WI38 (cell line): ENCODE data around the gene TANC1.

Experiments
- H3K4me3 ChIP-seq: 2 replicates; pipeline ENCODE4 v1.5.1; 2011; ENCODE audit warnings: low read depth, mild to moderate bottlenecking, control low read depth, low read length
- TF ChIP-seq, protein P1 (sequence below): IDR thresholded peaks from 2 replicates; pipeline ENCODE4 v1.5.1; 2012; ENCODE audit warnings: low read depth, mild to moderate bottlenecking, control low read depth, low read length

The TANC1 gene

GRCh38 chr2:159193791-159194190 is 225.4 kb downstream of the TANC1 start:
- H3K4me3 ChIP-seq, result no peak overlapping the region
- TF ChIP-seq, protein P1, sequence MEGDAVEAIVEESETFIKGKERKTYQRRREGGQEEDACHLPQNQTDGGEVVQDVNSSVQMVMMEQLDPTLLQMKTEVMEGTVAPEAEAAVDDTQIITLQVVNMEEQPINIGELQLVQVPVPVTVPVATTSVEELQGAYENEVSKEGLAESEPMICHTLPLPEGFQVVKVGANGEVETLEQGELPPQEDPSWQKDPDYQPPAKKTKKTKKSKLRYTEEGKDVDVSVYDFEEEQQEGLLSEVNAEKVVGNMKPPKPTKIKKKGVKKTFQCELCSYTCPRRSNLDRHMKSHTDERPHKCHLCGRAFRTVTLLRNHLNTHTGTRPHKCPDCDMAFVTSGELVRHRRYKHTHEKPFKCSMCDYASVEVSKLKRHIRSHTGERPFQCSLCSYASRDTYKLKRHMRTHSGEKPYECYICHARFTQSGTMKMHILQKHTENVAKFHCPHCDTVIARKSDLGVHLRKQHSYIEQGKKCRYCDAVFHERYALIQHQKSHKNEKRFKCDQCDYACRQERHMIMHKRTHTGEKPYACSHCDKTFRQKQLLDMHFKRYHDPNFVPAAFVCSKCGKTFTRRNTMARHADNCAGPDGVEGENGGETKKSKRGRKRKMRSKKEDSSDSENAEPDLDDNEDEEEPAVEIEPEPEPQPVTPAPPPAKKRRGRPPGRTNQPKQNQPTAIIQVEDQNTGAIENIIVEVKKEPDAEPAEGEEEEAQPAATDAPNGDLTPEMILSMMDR, result no peak

GRCh38 chr2:159194241-159194640 is 225.8 kb downstream of the TANC1 start:
- H3K4me3 ChIP-seq, result no peak overlapping the region
- TF ChIP-seq, protein P1, result no peak

GRCh38 chr2:159195697-159196096 is 227.3 kb downstream of the TANC1 start:
- TF ChIP-seq, protein P1, result no peak
- H3K4me3 ChIP-seq, result no peak overlapping the region

- TF ChIP-seq, protein P1, result no peak
- H3K4me3 ChIP-seq, result no peak overlapping the region
Observed at GRCh38 chr2:159196393-159196925, 228.0 kb downstream of the TANC1 start.

DNA sequence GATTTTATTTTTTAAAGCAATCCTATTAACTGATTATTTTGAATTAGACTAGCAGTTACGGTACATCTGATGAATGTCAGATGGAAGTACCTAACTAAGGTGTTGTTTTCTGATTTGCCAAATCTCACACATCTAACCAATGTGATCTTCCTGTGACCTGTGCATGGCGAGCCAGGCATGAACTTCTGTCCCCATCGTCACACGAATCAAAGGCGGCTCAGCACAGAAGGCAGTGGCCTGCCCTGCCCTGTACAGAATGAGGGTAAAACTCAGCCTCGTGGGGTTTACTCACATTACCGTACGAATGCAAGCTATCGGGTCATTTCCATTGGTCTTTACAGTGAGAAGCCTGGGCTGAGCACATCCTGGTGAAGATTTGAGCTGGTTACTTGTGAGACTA is 230.8 kb downstream of the TANC1 start:
- TF ChIP-seq, protein P1, result no peak
- H3K4me3 ChIP-seq, result no peak overlapping the region

DNA sequence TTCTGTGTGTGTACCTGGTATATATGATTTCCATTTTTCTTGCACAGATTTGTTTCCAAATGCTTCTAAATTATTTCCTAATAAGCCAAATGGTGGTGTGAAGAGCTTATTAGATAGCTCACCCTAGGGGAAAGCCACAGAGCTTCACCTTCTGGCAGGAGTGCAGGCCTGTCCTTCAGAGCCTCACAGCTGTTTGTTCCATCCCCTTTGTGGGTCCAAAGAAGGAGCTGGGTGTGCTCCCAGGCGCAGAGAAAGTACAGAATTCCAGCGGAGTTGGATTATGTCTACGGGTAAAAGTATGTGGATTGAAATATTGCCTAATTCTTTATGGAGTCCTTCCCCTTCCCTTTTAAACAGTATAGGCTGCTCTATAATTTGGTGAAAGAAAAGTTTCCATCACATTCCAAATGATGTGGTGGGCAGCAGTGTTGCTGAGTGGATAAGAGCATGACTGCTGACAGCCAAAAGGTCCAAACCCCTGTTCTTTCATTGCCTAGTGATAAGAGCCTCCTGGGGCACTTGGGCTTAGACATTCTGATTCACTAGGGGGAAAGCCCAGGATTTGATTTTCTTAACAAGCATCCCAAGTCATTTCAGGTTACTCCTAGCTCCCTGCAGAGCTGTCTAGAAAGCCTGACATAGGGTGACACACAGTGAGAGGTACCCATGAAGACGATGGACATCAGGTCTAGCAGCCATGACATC is 231.5 kb downstream of the TANC1 start:
- TF ChIP-seq, protein P1, result no peak

GRCh38 chr2:159200498-159200897 is 232.1 kb downstream of the TANC1 start:
- TF ChIP-seq, protein P1, result no peak

More for the DNA sequence above, 231.5 kb downstream of the TANC1 start:
- no peak overlapping the region for H3K4me3 ChIP-seq

More at GRCh38 chr2:159200498-159200897, 232.1 kb downstream of the TANC1 start:
- no peak overlapping the region for H3K4me3 ChIP-seq
